NCI-H82 (cell line): ENCODE measurements around the gene POGLUT2.

Source experiments
- DNase-seq: peaks from one replicate; lab custom pipeline; 2025; lab: John Stamatoyannopoulos, UW

Gene POGLUT2

DNA sequence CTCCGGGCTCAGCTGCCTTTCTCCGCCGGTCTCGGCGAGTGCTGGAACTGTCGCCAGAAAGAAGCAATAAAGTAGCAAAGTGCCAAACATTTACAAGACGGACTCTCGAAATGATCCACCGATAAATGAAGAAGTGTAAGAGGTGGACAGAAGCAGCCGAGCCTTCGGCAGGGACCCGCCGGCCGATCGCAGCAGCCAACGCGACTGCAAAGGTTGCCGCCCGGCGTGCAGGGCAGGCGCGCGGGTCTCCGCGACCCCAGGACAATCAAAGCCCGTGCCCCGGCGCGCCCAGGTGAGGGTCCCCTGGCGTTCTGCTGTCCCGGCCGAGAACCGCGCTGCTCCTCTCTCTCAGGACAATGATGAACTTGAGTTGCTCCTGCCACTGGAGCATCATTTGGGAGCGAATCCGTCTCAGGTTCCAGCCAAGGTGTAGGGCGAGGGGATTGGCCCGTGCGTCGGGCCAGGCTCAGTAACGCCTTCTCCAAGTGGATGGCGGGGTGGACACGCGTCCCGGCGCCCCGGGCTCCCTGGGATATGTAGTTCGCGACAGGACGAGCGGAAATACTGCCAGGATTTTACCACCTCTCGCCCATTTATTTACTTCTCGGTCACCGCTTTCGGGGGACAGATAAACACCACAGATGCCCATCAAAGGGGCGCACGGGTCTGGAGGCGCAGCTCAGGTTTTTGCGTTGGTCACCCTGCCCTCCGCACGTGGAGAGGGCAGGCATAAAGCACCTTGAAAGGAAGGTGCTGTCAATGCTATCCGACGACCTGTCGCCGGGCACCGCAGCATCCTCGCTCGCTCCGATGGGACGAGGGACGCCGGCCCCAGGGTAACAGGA, at the start of gene POGLUT2, which contains the start of gene BIVM:
Gene POGLUT2 (minus strand): TSS at position 396 of the 845 bp plus-strand sequence. CDS start 306 bp downstream, at position 90.
Gene BIVM (plus strand): TSS at position 539 of the 845 bp plus-strand sequence. CDS start 8,149 bp downstream, outside the sequence.
- DNase-seq, result peak; percentile 98

- peak; percentile 52 for DNase-seq
These were observed 48.8 kb upstream of the POGLUT2 start for GRCh38 chr13:102847272-102848234.

DNA sequence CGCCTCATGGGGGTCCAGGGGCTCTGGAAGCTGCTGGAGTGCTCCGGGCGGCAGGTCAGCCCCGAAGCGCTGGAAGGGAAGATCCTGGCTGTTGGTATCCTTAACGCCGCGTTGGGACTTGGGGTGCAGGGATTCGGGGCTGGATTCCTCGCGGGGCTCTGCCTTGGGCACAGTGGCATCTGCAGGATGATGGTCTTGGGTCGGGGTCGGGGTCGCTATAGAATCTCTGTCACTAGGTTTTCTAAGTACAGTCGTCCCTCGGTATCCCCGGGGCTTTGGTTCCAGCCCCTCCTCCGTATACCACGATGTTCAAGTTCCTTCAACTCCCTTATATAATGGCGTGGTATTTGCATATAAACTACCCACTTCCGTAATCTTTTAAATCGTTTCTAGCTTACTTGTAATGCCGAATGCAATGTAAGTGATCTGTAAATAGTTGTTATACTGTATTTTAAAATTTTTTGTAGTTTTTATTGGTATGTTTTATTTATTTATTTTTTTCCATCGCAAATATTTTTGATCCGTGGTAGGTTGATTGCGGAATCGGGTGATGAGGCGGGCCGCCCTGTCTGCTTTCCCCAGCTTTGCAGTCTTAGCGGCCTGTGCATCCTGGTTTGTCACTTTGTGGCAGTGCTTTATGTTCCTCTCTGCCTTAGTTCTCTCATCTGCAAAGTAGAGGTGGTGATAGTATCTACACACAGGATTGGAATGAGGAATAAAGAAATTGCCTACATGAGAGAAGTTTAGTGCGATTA, 47.7 kb upstream of the POGLUT2 start:
- DNase-seq, result peak; percentile 72

DNA sequence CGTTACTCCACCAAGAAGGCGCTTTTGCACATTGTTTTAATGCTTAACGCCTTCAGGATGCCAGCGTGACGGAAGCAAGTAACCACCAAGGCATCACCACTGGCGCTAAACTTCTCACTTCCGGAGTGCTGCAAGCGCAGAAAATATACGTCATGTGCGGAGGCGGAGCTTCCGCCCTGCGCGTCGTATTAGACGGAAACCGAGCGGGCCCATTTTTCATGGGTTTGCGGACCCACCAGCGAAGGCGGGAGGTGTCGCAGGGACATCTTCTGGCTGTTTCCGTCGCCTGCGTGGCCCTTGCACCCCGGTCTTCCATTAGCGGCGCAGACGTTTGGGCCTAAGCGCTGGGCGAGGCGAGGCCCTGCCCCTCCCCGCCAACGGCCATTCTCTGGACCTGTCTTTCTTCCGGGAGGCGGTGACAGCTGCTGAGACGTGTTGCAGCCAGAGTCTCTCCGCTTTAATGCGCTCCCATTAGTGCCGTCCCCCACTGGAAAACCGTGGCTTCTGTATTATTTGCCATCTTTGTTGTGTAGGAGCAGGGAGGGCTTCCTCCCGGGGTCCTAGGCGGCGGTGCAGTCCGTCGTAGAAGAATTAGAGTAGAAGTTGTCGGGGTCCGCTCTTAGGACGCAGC, 47.0 kb upstream of the POGLUT2 start, which contains the start of gene ERCC5:
Gene ERCC5 (plus strand): TSS at position 403 of the 631 bp plus-strand sequence. CDS start 235 bp downstream, outside the sequence.
- peak; percentile 98 for DNase-seq

DNA sequence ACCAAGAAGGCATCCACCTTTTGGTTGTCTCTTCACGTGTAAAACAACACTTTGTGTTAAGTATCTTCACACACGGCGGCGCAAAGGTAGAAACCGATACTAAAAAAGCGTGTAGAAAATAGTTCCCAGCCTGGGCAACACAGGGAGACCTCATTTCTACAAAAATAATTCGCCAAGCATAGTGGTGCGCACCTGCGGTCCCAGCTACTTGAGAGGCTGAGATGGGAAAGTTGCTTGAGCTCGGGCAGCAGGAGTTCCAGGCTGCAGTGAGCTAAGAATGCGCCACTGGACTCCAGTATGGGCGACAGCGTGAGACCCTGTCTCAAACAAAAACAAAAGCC, 46.5 kb upstream of the POGLUT2 start:
- DNase-seq, result no peak

- DNase-seq, result no peak
These were observed 40.7 kb upstream of the POGLUT2 start for GRCh38 chr13:102839462-102839861.

DNA sequence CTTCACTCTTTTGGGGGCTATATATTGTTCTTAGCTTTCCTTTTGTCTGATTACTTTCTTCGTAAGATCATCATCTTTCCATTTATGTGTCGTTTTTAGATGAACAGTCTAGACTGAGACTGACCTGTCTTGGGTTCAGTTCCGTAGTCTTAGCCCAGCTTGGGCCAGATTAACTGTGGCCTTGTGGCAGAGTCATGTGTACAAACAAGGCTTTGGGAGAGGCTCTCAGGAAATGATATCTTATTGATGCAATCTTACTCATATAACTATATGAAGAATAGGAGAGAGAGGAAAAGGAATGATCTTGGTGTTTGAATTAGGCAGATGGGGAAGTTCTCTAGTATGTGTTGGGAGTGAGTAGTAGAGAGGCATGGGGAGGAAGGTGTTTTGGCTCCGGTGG, 40.2 kb upstream of the POGLUT2 start:
- DNase-seq, result no peak

DNA sequence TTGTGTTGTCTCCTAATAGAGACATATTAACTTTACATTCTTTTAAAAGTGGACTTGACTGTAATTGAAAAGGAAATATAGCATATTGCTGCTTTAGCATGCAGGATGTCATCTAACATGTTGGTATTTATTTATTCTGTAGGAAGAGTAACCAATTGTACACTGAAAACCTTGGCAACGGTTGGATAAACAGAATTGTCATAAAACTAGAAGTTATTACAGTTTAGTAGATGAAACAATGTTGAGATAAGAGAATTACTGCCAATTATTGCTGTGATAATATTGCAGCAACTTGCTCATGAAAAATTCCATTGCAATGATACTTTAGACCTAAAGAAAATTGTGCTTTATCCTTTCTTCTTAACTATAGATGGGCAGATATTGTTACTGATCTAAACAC, 39.5 kb upstream of the POGLUT2 start:
- no peak for DNase-seq

DNA sequence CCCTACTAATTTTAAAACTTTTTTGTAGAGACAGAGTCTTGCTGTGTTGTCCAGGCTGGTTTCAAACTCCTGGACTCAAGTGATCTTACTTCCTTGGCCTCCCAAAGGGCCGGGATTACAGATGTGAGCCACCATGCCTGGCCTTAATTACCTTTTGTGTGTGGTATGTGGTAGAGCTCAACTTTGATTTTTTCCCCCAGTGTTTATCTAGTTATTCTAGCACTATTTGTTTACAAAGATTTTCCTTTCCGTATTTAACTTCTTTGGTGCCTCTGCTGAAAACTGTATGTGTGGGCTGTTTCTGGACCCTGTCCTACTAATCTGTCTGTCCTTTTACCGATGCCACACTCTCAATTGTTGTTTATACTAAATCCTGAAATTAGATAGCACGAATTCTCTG, 37.7 kb upstream of the POGLUT2 start:
- no peak for DNase-seq

DNA sequence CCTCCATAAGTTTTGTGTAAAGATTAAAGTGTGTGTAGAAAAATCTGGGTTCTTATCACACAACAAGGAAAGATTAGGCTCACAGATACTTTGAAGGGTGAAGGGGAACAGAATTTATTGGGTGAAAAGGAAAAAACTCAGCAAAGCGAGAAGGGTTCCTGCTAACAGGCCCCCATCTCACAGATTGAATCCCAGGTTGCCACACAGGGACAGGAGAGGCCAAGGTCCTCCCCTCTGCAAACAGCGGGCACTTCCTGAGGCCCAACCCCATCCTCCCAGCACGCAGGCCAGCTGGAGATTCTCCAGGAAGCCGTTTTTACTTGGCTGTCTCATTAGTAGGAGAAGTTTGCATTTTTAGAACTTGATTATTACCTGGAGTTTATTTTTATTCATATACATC, 31.9 kb upstream of the POGLUT2 start:
- no peak for DNase-seq

DNA sequence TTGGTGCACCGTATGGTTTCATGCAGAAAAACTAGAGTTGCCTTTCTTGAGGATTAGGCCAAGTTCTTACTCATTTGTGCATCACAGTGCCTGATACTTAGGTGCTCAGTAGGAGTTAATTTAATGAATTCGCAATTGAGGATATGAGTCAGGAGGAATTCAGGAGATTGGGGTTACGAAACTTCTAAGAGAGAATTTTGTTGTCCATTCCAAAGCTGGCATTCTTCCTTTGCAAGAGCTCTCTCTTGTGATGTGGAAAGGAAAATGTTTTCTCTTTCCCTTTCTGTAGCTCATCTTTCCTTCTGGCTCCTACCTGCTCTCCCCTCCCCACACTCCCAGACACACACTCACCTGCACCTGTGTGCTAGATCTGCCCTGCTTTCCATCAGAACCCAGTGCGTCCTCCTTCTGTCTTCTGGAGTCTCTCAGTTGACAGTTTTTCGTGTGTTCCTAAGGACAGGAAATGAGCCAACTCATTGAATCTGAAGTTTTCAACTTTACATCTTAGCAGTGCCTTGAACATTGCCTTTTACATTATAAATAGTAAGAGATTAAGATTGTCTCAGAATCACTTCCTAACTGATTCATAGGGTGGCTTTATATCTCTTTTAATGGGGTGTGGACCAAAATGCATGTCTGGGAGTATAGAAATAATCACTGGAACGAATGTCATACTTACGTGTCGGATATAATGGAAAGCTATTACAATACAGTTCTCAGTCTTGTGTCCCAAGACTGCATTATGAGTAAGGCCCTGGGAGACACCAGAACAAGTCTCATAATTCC, 27.3 kb upstream of the POGLUT2 start:
- no peak for DNase-seq

DNA sequence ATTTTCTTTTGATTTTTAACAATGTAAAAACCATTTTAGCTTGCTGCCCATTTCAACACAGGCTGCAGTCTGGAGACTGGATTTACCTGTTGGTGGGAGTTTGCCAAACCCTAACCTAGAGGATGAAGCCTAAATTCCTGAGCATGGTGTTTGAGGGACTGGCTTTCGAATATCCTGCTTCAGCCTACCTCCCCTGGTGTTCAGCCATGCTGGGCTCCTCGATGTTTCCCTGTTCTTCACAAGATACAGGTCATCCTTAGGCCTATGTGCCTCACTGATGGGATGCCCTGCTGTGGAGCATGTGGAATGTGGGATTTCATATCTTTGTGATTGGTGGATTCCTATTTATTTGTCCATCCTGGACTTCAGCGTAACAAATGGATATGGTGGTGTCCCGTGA, 26.6 kb upstream of the POGLUT2 start:
- DNase-seq, result no peak

GRCh38 chr13:102817907-102818306, 19.1 kb upstream of the POGLUT2 start:
- DNase-seq, result no peak

- peak; percentile 30 for DNase-seq
These were observed 18.5 kb upstream of the POGLUT2 start for GRCh38 chr13:102817241-102817640.

GRCh38 chr13:102816708-102817107, 17.9 kb upstream of the POGLUT2 start:
- no peak for DNase-seq

GRCh38 chr13:102815788-102816187, 17.0 kb upstream of the POGLUT2 start:
- DNase-seq, result no peak

GRCh38 chr13:102814793-102815192, 16.0 kb upstream of the POGLUT2 start:
- no peak for DNase-seq

DNA sequence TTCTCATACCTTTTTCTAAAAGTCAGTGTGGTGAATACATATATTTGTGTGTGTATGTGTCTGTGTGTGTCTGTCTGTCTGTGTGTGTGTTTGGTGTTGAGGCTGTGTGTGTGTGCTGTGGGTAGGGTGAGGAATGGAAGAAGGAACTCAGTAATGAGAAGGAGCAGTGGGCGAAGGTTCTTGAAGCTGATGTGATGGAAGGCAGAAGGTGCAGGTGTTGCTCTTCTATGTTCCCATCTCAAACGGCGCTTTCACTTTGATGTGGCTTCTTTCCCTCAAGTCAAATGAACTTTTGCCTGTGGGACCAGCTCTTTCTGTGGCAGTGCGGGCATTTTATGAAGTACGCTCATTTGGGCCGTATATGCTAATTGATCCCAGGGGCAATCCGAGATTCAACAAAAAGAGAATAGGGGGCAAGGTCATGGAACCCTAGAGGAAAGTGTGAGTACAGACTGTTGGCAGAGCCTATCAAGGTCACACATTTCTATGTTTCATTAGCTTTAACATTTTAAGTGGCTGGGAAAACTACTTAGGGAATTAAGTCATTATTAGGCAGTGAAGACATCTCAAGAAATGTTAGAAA, 15.3 kb upstream of the POGLUT2 start:
- DNase-seq, result no peak

- no peak for DNase-seq
These were observed 14.0 kb upstream of the POGLUT2 start for GRCh38 chr13:102812611-102813287.

GRCh38 chr13:102807699-102808098, 8.9 kb upstream of the POGLUT2 start:
- DNase-seq, result no peak
